ENCODE measurements around the gene ENTREP1.

Gene ENTREP1

GRCh38 chr9:69391487-69391886 is 66.5 kb downstream of the ENTREP1 start:
- Histone ChIP-seq H3K27me3 (ENCODE audit: control insufficient read depth, low read length) (no peaks in the 10 kb centered on the region), H3K4me3 (ENCODE audit: low read length) (no peak overlapping the region), H3K9me3 (ENCODE audit: control insufficient read depth, insufficient read depth, low read length) (no peaks in the 10 kb centered on the region), H3K4me2 (ENCODE audit: low read length) (no peak overlapping the region), H3K36me3 (ENCODE audit: control insufficient read depth, low read length) (no peaks in the 10 kb centered on the region), H3K27ac (ENCODE audit: low read depth, low read length) (no peak overlapping the region), H3K4me1 (ENCODE audit: control insufficient read depth, low read length) (no peaks in the 10 kb centered on the region), H3F3A (ENCODE audit: control insufficient read depth, insufficient read depth) (no peaks in the 10 kb centered on the region), H3K79me2 (ENCODE audit: control insufficient read depth, low read length) (no peaks in the 10 kb centered on the region), H3K9me2 (replicated peaks; ENCODE audit: control insufficient read depth, low read length) (no peaks in the 10 kb centered on the region), H4K20me1 (ENCODE audit: control insufficient read depth, insufficient read depth, low read depth, low read length) (no peaks in the 10 kb centered on the region)
- TF ChIP-seq EZH2phosphoT487 (IDR thresholded peaks at IDR 0.05; ENCODE audit: borderline replicate concordance, low read length) (no peak), CTCF (IDR thresholded peaks at IDR 0.05; ENCODE audit: low read depth, low read length, poor library complexity, severe bottlenecking) (no peak)

- no peaks in the 10 kb centered on the region for H3K9me3 ChIP-seq (ENCODE audit: control insufficient read depth, insufficient read depth, low read length)
- no peak overlapping the region for H3K27ac ChIP-seq (ENCODE audit: low read depth, low read length)
- no peaks in the 10 kb centered on the region for H3F3A ChIP-seq (ENCODE audit: control insufficient read depth, insufficient read depth)
- no peaks in the 10 kb centered on the region for H3K27me3 ChIP-seq (ENCODE audit: control insufficient read depth, low read length)
- no peaks in the 10 kb centered on the region for H4K20me1 ChIP-seq (ENCODE audit: control insufficient read depth, insufficient read depth, low read depth, low read length)
- H3K4me2 ChIP-seq (ENCODE audit: low read length) = no peak overlapping the region
- H3K9me2 ChIP-seq (replicated peaks; ENCODE audit: control insufficient read depth, low read length) = no peaks in the 10 kb centered on the region
- no peaks in the 10 kb centered on the region for H3K36me3 ChIP-seq (ENCODE audit: control insufficient read depth, low read length)
- H3K4me3 ChIP-seq (ENCODE audit: low read length) = no peak overlapping the region
- no peaks in the 10 kb centered on the region for H3K4me1 ChIP-seq (ENCODE audit: control insufficient read depth, low read length)
- H3K79me2 ChIP-seq (ENCODE audit: control insufficient read depth, low read length) = no peaks in the 10 kb centered on the region
- no peak for TF ChIP-seq CTCF (IDR thresholded peaks at IDR 0.05; ENCODE audit: low read depth, low read length, poor library complexity, severe bottlenecking)
- TF ChIP-seq EZH2phosphoT487 (IDR thresholded peaks at IDR 0.05; ENCODE audit: borderline replicate concordance, low read length) = no peak
Measured at GRCh38 chr9:69391946-69392345, 66.9 kb downstream of the ENTREP1 start.

- Histone ChIP-seq H3K4me2 (ENCODE audit: low read length) (no peak overlapping the region), H3K9me3 (ENCODE audit: control insufficient read depth, insufficient read depth, low read length) (no peaks in the 10 kb centered on the region), H4K20me1 (ENCODE audit: control insufficient read depth, insufficient read depth, low read depth, low read length) (no peaks in the 10 kb centered on the region), H3K79me2 (ENCODE audit: control insufficient read depth, low read length) (no peaks in the 10 kb centered on the region), H3K4me3 (ENCODE audit: low read length) (no peak overlapping the region), H3K27me3 (ENCODE audit: control insufficient read depth, low read length) (no peaks in the 10 kb centered on the region), H3F3A (ENCODE audit: control insufficient read depth, insufficient read depth) (no peaks in the 10 kb centered on the region), H3K9me2 (replicated peaks; ENCODE audit: control insufficient read depth, low read length) (no peaks in the 10 kb centered on the region), H3K4me1 (ENCODE audit: control insufficient read depth, low read length) (no peaks in the 10 kb centered on the region), H3K27ac (ENCODE audit: low read depth, low read length) (no peak overlapping the region), H3K36me3 (ENCODE audit: control insufficient read depth, low read length) (no peaks in the 10 kb centered on the region)
- no peak for TF ChIP-seq CTCF (IDR thresholded peaks at IDR 0.05; ENCODE audit: low read depth, low read length, poor library complexity, severe bottlenecking)
- TF ChIP-seq EZH2phosphoT487 (IDR thresholded peaks at IDR 0.05; ENCODE audit: borderline replicate concordance, low read length) = no peak
Measured at GRCh38 chr9:69392826-69393225, 67.8 kb downstream of the ENTREP1 start.

- Histone ChIP-seq H3K79me2 (ENCODE audit: control insufficient read depth, low read length) (no peaks in the 10 kb centered on the region), H3K4me1 (ENCODE audit: control insufficient read depth, low read length) (no peaks in the 10 kb centered on the region), H3F3A (ENCODE audit: control insufficient read depth, insufficient read depth) (no peaks in the 10 kb centered on the region), H3K27me3 (ENCODE audit: control insufficient read depth, low read length) (no peaks in the 10 kb centered on the region), H3K27ac (ENCODE audit: low read depth, low read length) (no peak overlapping the region), H3K4me3 (ENCODE audit: low read length) (no peak overlapping the region), H4K20me1 (ENCODE audit: control insufficient read depth, insufficient read depth, low read depth, low read length) (no peaks in the 10 kb centered on the region), H3K4me2 (ENCODE audit: low read length) (no peak overlapping the region), H3K9me2 (replicated peaks; ENCODE audit: control insufficient read depth, low read length) (no peaks in the 10 kb centered on the region), H3K9me3 (ENCODE audit: control insufficient read depth, insufficient read depth, low read length) (no peaks in the 10 kb centered on the region), H3K36me3 (ENCODE audit: control insufficient read depth, low read length) (no peaks in the 10 kb centered on the region)
- TF ChIP-seq CTCF (IDR thresholded peaks at IDR 0.05; ENCODE audit: low read depth, low read length, poor library complexity, severe bottlenecking) (no peak), EZH2phosphoT487 (IDR thresholded peaks at IDR 0.05; ENCODE audit: borderline replicate concordance, low read length) (no peak)
Measured at GRCh38 chr9:69393425-69393824, 68.4 kb downstream of the ENTREP1 start.
